Cortex of kidney (tissue), 1 donor: Measurements from ENCODE around the gene RHOV.
A peak's percentile ranks its signal among the peaks of the same experiment; 100 is the strongest.

Source experiments
- DNase-seq: peaks from one replicate; lab custom pipeline; 2025; lab: John Stamatoyannopoulos, UW

RHOV gene

GRCh38 chr15:40904552-40905201 lies 30.6 kb upstream of the RHOV start:
- no peak for DNase-seq

- DNase-seq: no peak
These were observed 28.8 kb upstream of the RHOV start for GRCh38 chr15:40902605-40903561.

- DNase-seq: no peak
These were observed 27.0 kb upstream of the RHOV start for GRCh38 chr15:40901053-40901443.

- no peak for DNase-seq
These were observed 26.4 kb upstream of the RHOV start for GRCh38 chr15:40900256-40901052.

GRCh38 chr15:40899536-40900207 lies 25.6 kb upstream of the RHOV start:
- no peak for DNase-seq

- DNase-seq: no peak
These were observed 20.8 kb upstream of the RHOV start for GRCh38 chr15:40894681-40895448.

GRCh38 chr15:40893733-40894680 lies 20.0 kb upstream of the RHOV start, which contains the start of gene VPS18:
VPS18 (plus strand) TSS chr15:40894450; CDS start chr15:40894769, 319 bp downstream.
- peak; percentile 99 for DNase-seq

- DNase-seq: no peak
These were observed 19.1 kb upstream of the RHOV start for GRCh38 chr15:40893019-40893670.

- no peak for DNase-seq
These were observed 18.5 kb upstream of the RHOV start for GRCh38 chr15:40892447-40893012.

GRCh38 chr15:40891810-40892446 lies 17.9 kb upstream of the RHOV start:
- DNase-seq: no peak

GRCh38 chr15:40891138-40891537 lies 17.1 kb upstream of the RHOV start:
- no peak for DNase-seq

- DNase-seq: no peak
These were observed 15.1 kb upstream of the RHOV start for GRCh38 chr15:40889112-40889511.

- DNase-seq: no peak
These were observed 12.6 kb upstream of the RHOV start for GRCh38 chr15:40886586-40886985.

GRCh38 chr15:40881351-40881750 lies 7.3 kb upstream of the RHOV start:
- DNase-seq: no peak

GRCh38 chr15:40879609-40880008 lies 5.6 kb upstream of the RHOV start:
- no peak for DNase-seq

GRCh38 chr15:40878785-40879184 lies 4.8 kb upstream of the RHOV start:
- no peak for DNase-seq

- no peak for DNase-seq
These were observed 3.7 kb upstream of the RHOV start for GRCh38 chr15:40877694-40878093.

- no peak for DNase-seq
These were observed 2.1 kb upstream of the RHOV start for GRCh38 chr15:40875991-40876730.
